DMS53 treated with DMSO at 0.1 percent for 48 hours (cell line): ENCODE data around the gene SCUBE3.
A peak's percentile ranks its signal among the peaks of the same experiment; 100 is the strongest.

Experiments used
- DNase-seq: peaks from one replicate; lab custom pipeline; 2025; ENCODE audit not compliant: unreplicated experiment; lab: John Stamatoyannopoulos, UW

Gene SCUBE3

GRCh38 chr6:35264550-35265274 lies 51.0 kb downstream of the SCUBE3 start:
- DNase-seq: no peak

GRCh38 chr6:35265523-35265922 lies 51.8 kb downstream of the SCUBE3 start:
- DNase-seq: no peak

- DNase-seq: no peak
Measured at GRCh38 chr6:35267446-35267845, 53.7 kb downstream of the SCUBE3 start.

- DNase-seq: no peak
Measured at GRCh38 chr6:35267897-35268296, 54.1 kb downstream of the SCUBE3 start.

- DNase-seq: no peak
Measured at GRCh38 chr6:35272005-35272404, 58.2 kb downstream of the SCUBE3 start.

GRCh38 chr6:35273822-35274559 lies 60.2 kb downstream of the SCUBE3 start:
- DNase-seq: no peak

- DNase-seq: no peak
Measured at GRCh38 chr6:35275744-35276260, 62.0 kb downstream of the SCUBE3 start.

GRCh38 chr6:35278708-35279107 lies 65.0 kb downstream of the SCUBE3 start:
- DNase-seq: no peak

- DNase-seq: no peak
Measured at GRCh38 chr6:35280903-35281302, 67.1 kb downstream of the SCUBE3 start.

- DNase-seq: no peak
Measured at GRCh38 chr6:35282472-35282871, 68.7 kb downstream of the SCUBE3 start.

- no peak for DNase-seq
Measured at GRCh38 chr6:35283361-35283760, 69.6 kb downstream of the SCUBE3 start.

- DNase-seq: no peak
Measured at GRCh38 chr6:35287671-35288396, 74.1 kb downstream of the SCUBE3 start.

- no peak for DNase-seq
Measured at GRCh38 chr6:35288834-35289233, 75.1 kb downstream of the SCUBE3 start.

GRCh38 chr6:35291491-35291890 lies 77.7 kb downstream of the SCUBE3 start:
- DNase-seq: no peak

- DNase-seq: no peak
Measured at GRCh38 chr6:35292494-35292893, 78.7 kb downstream of the SCUBE3 start.

- no peak for DNase-seq
Measured at GRCh38 chr6:35293681-35294080, 79.9 kb downstream of the SCUBE3 start.

GRCh38 chr6:35294308-35294945 lies 80.7 kb downstream of the SCUBE3 start:
- peak; percentile 6 for DNase-seq

- DNase-seq: no peak
Measured at GRCh38 chr6:35295036-35295435, 81.3 kb downstream of the SCUBE3 start.

GRCh38 chr6:35295521-35296315 lies 82.0 kb downstream of the SCUBE3 start:
- DNase-seq: no peak

GRCh38 chr6:35296931-35297600 lies 83.3 kb downstream of the SCUBE3 start:
- DNase-seq: no peak
